Mesenchymal stem cell (in vitro differentiated cells and primary cell): ENCODE measurements around the gene CNOT2.

Source experiments
- DNase-seq: peaks from one replicate; pipeline ENCODE4 v3.0.0-alpha.2; 2013
- H2AFZ ChIP-seq: one replicate; pipeline ENCODE4 v1.6.1; 2013; ENCODE audit warnings: low read depth, mild to moderate bottlenecking, control low read depth, inconsistent platforms, low read length, moderate library complexity
- H2AK5ac ChIP-seq: 2 replicates; pipeline ENCODE4 v1.6.1; 2013; ENCODE audit warnings: low read length, moderate library complexity, mild to moderate bottlenecking, inconsistent platforms; ENCODE audit not compliant: severe bottlenecking
- H2BK120ac ChIP-seq: one replicate; pipeline ENCODE4 v1.6.1; 2013; ENCODE audit warnings: low read depth, mild to moderate bottlenecking, inconsistent platforms, low read length, moderate library complexity
- H2BK12ac ChIP-seq, 2 experiments: one replicate each; pipeline ENCODE4 v1.6.1; 2013; ENCODE audit warnings: inconsistent platforms in 2 of 2, low read length in 2 of 2, mild to moderate bottlenecking in 2 of 2, moderate library complexity in 2 of 2, control low read depth in 1 of 2
- H2BK15ac ChIP-seq: one replicate; pipeline ENCODE4 v1.6.1; 2013; ENCODE audit warnings: mild to moderate bottlenecking, low read depth, inconsistent platforms; ENCODE audit not compliant: poor library complexity, severe bottlenecking
- H2BK5ac ChIP-seq: 2 replicates; pipeline ENCODE4 v1.6.1; 2013; ENCODE audit warnings: low read depth, mild to moderate bottlenecking, low read length, control low read depth, inconsistent platforms; ENCODE audit not compliant: poor library complexity, severe bottlenecking
- H3K14ac ChIP-seq, 2 experiments: one replicate each; pipeline ENCODE4 v1.6.1; 2013; ENCODE audit warnings: inconsistent platforms in 2 of 2, low read length in 2 of 2, control low read depth in 1 of 2, mild to moderate bottlenecking in 1 of 2, moderate library complexity in 1 of 2
- H3K18ac ChIP-seq, 2 experiments: one replicate each; pipeline ENCODE4 v1.6.1; 2013; ENCODE audit warnings: inconsistent platforms in 2 of 2, low read length in 2 of 2, control low read depth in 1 of 2, low read depth in 1 of 2, mild to moderate bottlenecking in 1 of 2
- H3K23ac ChIP-seq, 2 experiments: one replicate each; pipeline ENCODE4 v1.6.1; 2013; ENCODE audit warnings: inconsistent platforms in 2 of 2, low read length in 2 of 2, mild to moderate bottlenecking in 2 of 2, moderate library complexity in 2 of 2, control low read depth in 1 of 2
- H3K27ac ChIP-seq: 2 replicates; pipeline ENCODE4 v1.5.1; 2013; ENCODE audit warnings: mild to moderate bottlenecking, moderate library complexity, low read length, control low read depth, inconsistent platforms; ENCODE audit not compliant: poor library complexity, severe bottlenecking
- H3K27me3 ChIP-seq, 2 experiments: 2 replicates each; pipeline versions ENCODE4 v1.6.1 to v1.7.0; 2013; ENCODE audit warnings: low read length in 2 of 2, mild to moderate bottlenecking in 2 of 2, moderate library complexity in 2 of 2, control low read depth in 1 of 2, inconsistent platforms in 1 of 2; ENCODE audit not compliant: control insufficient read depth in 1 of 2, insufficient read depth in 1 of 2
- H3K36me3 ChIP-seq, 2 experiments: 2 replicates each; pipeline versions ENCODE4 v1.6.1 to v1.7.0; 2013; ENCODE audit warnings: low read length in 2 of 2, control low read depth in 1 of 2, inconsistent platforms in 1 of 2, low read depth in 1 of 2, mild to moderate bottlenecking in 1 of 2; ENCODE audit not compliant: insufficient read depth in 2 of 2, control insufficient read depth in 1 of 2
- H3K4ac ChIP-seq, 2 experiments: one replicate each; pipeline ENCODE4 v1.6.1; 2013; ENCODE audit warnings: inconsistent platforms in 2 of 2, low read length in 2 of 2, mild to moderate bottlenecking in 2 of 2, moderate library complexity in 2 of 2, control low read depth in 1 of 2, low read depth in 1 of 2
- H3K4me1 ChIP-seq: 2 replicates; pipeline ENCODE4 v1.6.1; 2013; ENCODE audit warnings: low read depth, low read length, control low read depth; ENCODE audit not compliant: control insufficient read depth, insufficient read depth
- H3K4me2 ChIP-seq: 2 replicates; pipeline ENCODE4 v1.6.1; 2013; ENCODE audit warnings: low read length, mild to moderate bottlenecking, inconsistent platforms; ENCODE audit not compliant: poor library complexity, severe bottlenecking
- H3K4me3 ChIP-seq, 2 experiments: 2 replicates each; pipeline versions ENCODE4 v1.5.1 to v1.7.0; 2013; ENCODE audit warnings: low read length in 2 of 2, mild to moderate bottlenecking in 2 of 2, control low read depth in 1 of 2, low read depth in 1 of 2; ENCODE audit not compliant: insufficient read depth in 1 of 2
- H3K79me1 ChIP-seq: replicated peaks from 2 replicates; pipeline ENCODE4 v1.6.1; 2013; ENCODE audit warnings: mild to moderate bottlenecking, control low read depth, low read length, inconsistent platforms; ENCODE audit not compliant: poor library complexity, severe bottlenecking
- H3K9ac ChIP-seq: 2 replicates; pipeline ENCODE4 v1.7.0; 2013; ENCODE audit warnings: mild to moderate bottlenecking, low read length, moderate library complexity
- H3K9me3 ChIP-seq: 2 replicates; pipeline ENCODE4 v1.7.0; 2013; ENCODE audit warnings: mild to moderate bottlenecking, low read length; ENCODE audit not compliant: control insufficient read depth
- H4K8ac ChIP-seq: one replicate; pipeline ENCODE4 v1.6.1; 2013; ENCODE audit warnings: inconsistent platforms, mild to moderate bottlenecking, low read length, moderate library complexity
- H4K91ac ChIP-seq: one replicate; pipeline ENCODE4 v1.6.1; 2013; ENCODE audit warnings: mild to moderate bottlenecking, low read length, inconsistent platforms
- WGBS: methylation state at CpG from one replicate; pipeline ENCODE4 v1.1.7; 2013; ENCODE audit warnings: mixed read lengths; 5-methylcytosine and 5-hydroxymethylcytosine counted together

CNOT2 gene

GRCh38 chr12:70213707-70214106 is 29.5 kb upstream of the CNOT2 start:
- Histone ChIP-seq H4K91ac (no peak overlapping the region), H2BK12ac (no peak overlapping the region), H2BK5ac (no peak overlapping the region), H3K27me3 (no peaks in the 10 kb centered on the region), H3K23ac (no peak overlapping the region), H3K4me2 (no peak overlapping the region), H2AFZ (no peak overlapping the region), H2BK15ac (no peak overlapping the region), H3K9ac (no peak overlapping the region), H2AK5ac (no peak overlapping the region), H3K4me3 (peak overlapping the region in 1 of 2 experiments; percentile 29), H3K79me1 (no peaks in the 10 kb centered on the region), H3K9me3 (peaks cover 30% of the 10 kb centered on the region), H3K4me1 (no peaks in the 10 kb centered on the region), H3K4ac (no peak overlapping the region), H3K14ac (no peak overlapping the region), H2BK120ac (no peak overlapping the region), H3K36me3 (peaks cover 0 to 9% of the 10 kb centered on the region in 2 experiments), H3K18ac (no peak overlapping the region), H3K27ac (no peak overlapping the region), H4K8ac (no peak overlapping the region)
- no peak for DNase-seq

GRCh38 chr12:70214972-70215617 is 28.1 kb upstream of the CNOT2 start:
- Histone ChIP-seq H3K4me2 (no peak overlapping the region), H3K36me3 (peaks cover 0 to 12% of the 10 kb centered on the region in 2 experiments), H3K4me3 (no peak overlapping the region), H3K9ac (no peak overlapping the region), H3K18ac (no peak overlapping the region), H3K4ac (no peak overlapping the region), H2BK12ac (no peak overlapping the region), H3K27me3 (no peaks in the 10 kb centered on the region), H3K9me3 (peaks cover 30% of the 10 kb centered on the region), H2BK15ac (no peak overlapping the region), H4K8ac (no peak overlapping the region), H3K4me1 (no peaks in the 10 kb centered on the region), H3K23ac (no peak overlapping the region), H2BK5ac (no peak overlapping the region), H2AK5ac (no peak overlapping the region), H2AFZ (no peak overlapping the region), H3K27ac (no peak overlapping the region), H3K14ac (no peak overlapping the region), H4K91ac (no peak overlapping the region), H2BK120ac (no peak overlapping the region), H3K79me1 (no peaks in the 10 kb centered on the region)
- peak; percentile 12 for DNase-seq
- WGBS, result 24% methylated on average over 1 of the region's 2 CpGs

DNA sequence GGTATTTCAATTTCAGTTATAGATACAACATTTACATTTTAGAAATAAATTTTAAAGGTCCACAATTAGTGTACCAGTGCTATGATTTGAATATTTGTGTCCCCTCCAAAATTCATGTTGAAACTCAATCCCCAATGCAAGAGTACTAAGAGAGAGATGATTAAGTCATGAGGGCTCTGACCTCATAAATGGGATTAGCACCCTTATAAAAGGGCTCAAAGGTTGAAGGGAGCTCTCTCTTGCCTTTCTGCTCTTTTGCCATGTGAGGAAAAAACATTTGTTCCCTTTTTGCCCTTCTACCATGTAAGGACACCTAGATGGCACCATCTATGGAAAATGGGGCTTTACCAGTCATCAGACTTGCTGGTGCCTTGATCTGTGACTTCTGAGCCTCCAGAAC is 25.8 kb upstream of the CNOT2 start:
- Histone ChIP-seq H3K9me3 (peaks cover 30% of the 10 kb centered on the region), H3K18ac (no peak overlapping the region), H3K14ac (no peak overlapping the region), H3K4ac (no peak overlapping the region), H2AFZ (no peak overlapping the region), H2BK12ac (no peak overlapping the region), H3K27ac (no peak overlapping the region), H3K36me3 (peaks cover 0 to 12% of the 10 kb centered on the region in 2 experiments), H3K79me1 (no peaks in the 10 kb centered on the region), H3K4me3 (no peak overlapping the region), H3K4me2 (no peak overlapping the region), H4K8ac (no peak overlapping the region), H2AK5ac (no peak overlapping the region), H4K91ac (no peak overlapping the region), H2BK120ac (no peak overlapping the region), H2BK5ac (no peak overlapping the region), H3K23ac (no peak overlapping the region), H3K9ac (no peak overlapping the region), H2BK15ac (no peak overlapping the region), H3K4me1 (no peaks in the 10 kb centered on the region), H3K27me3 (no peaks in the 10 kb centered on the region)
- DNase-seq, result no peak

DNA sequence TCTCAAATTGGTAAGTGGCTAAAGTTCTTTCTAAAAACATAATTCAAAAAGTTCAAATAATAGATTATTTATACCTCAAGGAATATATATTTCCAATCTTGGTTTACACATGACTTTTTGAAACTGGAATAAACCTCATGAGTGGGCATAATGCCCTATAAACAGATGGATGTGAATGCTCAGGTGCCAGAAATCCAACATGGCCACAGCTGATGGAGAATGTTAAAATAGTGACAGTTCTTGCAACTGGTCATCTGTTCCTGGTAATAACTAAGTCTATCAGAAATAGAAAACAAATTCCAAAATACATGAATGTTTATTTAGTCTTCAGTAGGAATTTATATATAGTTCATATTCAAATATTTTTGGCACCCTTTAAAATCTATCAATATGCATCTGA is 21.6 kb upstream of the CNOT2 start:
- Histone ChIP-seq H2AK5ac (no peak overlapping the region), H3K4me2 (no peak overlapping the region), H4K91ac (no peak overlapping the region), H3K14ac (no peak overlapping the region), H3K27ac (no peak overlapping the region), H3K9me3 (no peaks in the 10 kb centered on the region), H3K79me1 (no peaks in the 10 kb centered on the region), H2AFZ (no peak overlapping the region), H2BK12ac (no peak overlapping the region), H3K36me3 (peaks cover 0 to 14% of the 10 kb centered on the region in 2 experiments), H3K18ac (no peak overlapping the region), H3K27me3 (no peaks in the 10 kb centered on the region), H2BK15ac (no peak overlapping the region), H4K8ac (no peak overlapping the region), H3K4me1 (no peaks in the 10 kb centered on the region), H3K4me3 (no peak overlapping the region), H2BK120ac (no peak overlapping the region), H3K23ac (no peak overlapping the region), H3K9ac (no peak overlapping the region), H2BK5ac (no peak overlapping the region), H3K4ac (no peak overlapping the region)
- DNase-seq, result no peak
